Panc1 (cell line): ENCODE data around the gene MNAT1. TPM values are rescaled to one million over a fixed set of nuclear protein-coding genes. Genes with fewer than 3 reads are reported as not detected.

Source experiments
- ATAC-seq: fragments of 200-7000 bp; cut with Tn5 transposase; 2 replicates; pipeline ENCODE4 v1.9.1; 2020; ENCODE audit warnings: mild to moderate bottlenecking, moderate library complexity
- BruUV-seq: library from RNA; stranded (reverse); fragments of 400-500 nt; replicated peaks from 2 replicates; lab custom pipeline; 2021; lab: Mats Ljungman, UMichigan
- CTCF ChIA-PET: fragments of 300-600 bp; sonication (Branson Sonifier 250); formaldehyde crosslinking; loops from one replicate; lab custom pipeline; 2022; ENCODE audit warnings: antibody characterized with exemption; lab: Charles Lee
- POLR2A ChIA-PET: fragments of 300-600 bp; sonication (Branson Sonifier 250); formaldehyde crosslinking; loops from one replicate; lab custom pipeline; 2022; ENCODE audit warnings: antibody characterized with exemption; lab: Charles Lee
- DNase-seq: peaks from one replicate; pipeline ENCODE4 v3.0.0-alpha.2; 2010; ENCODE audit warnings: low read depth, low spot score
- H3K27ac ChIP-seq: 2 replicates; pipeline ENCODE4 v1.5.1; 2011; ENCODE audit warnings: mild to moderate bottlenecking, low read length, inconsistent platforms
- H3K27me3 ChIP-seq: fragments of 200-500 bp; sonication (Bioruptor generic); 2 replicates; pipeline ENCODE4 v1.6.0; 2014; ENCODE audit warnings: low read length, inconsistent platforms; ENCODE audit not compliant: control insufficient read depth, insufficient read depth
- H3K36me3 ChIP-seq: fragments of 200-500 bp; sonication (Bioruptor generic); 2 replicates; pipeline ENCODE4 v1.5.1; 2014; ENCODE audit warnings: inconsistent platforms, mild to moderate bottlenecking, low read length, moderate library complexity; ENCODE audit not compliant: control insufficient read depth, insufficient read depth
- H3K4me1 ChIP-seq: 2 replicates; pipeline ENCODE4 v1.5.1; 2011; ENCODE audit warnings: inconsistent platforms, mild to moderate bottlenecking, low read length, moderate library complexity; ENCODE audit not compliant: control insufficient read depth, insufficient read depth
- H3K4me3 ChIP-seq, 2 experiments: 2 replicates each; pipeline ENCODE4 v1.5.1; 2011 to 2012; ENCODE audit warnings: low read depth in 2 of 2, low read length in 2 of 2, mild to moderate bottlenecking in 2 of 2, inconsistent platforms in 1 of 2, moderate library complexity in 1 of 2
- H3K9me3 ChIP-seq: fragments of 200-500 bp; sonication (Bioruptor generic); 2 replicates; pipeline ENCODE4 v1.5.1; 2014; ENCODE audit warnings: low read depth, mild to moderate bottlenecking, inconsistent platforms, low read length, moderate library complexity; ENCODE audit not compliant: control insufficient read depth, insufficient read depth
- CTCF ChIP-seq: fragments of 450-650 bp; IDR thresholded peaks from 2 replicates; pipeline ENCODE4 v1.5.1; 2017; ENCODE audit warnings: mild to moderate bottlenecking
- POLR2AphosphoS5 ChIP-seq: IDR thresholded peaks from 2 replicates; pipeline ENCODE4 v1.6.1; 2012; ENCODE audit warnings: mild to moderate bottlenecking, low read depth, low read length, moderate library complexity
- REST ChIP-seq, 2 experiments: IDR thresholded peaks; 2 replicates each; pipeline ENCODE4 v1.6.1; 2011 to 2012; ENCODE audit warnings: low read depth in 2 of 2, control low read depth in 1 of 2, low read length in 1 of 2, mild to moderate bottlenecking in 1 of 2, moderate library complexity in 1 of 2; ENCODE audit not compliant: insufficient read depth in 1 of 2
- SIN3A ChIP-seq: IDR thresholded peaks from 2 replicates; pipeline ENCODE4 v1.6.1; 2012; ENCODE audit warnings: low read depth, mild to moderate bottlenecking, low read length, moderate library complexity, borderline replicate concordance; ENCODE audit not compliant: insufficient read depth
- TCF7L2 ChIP-seq: IDR thresholded peaks from 2 replicates; pipeline ENCODE4 v1.6.1; 2011; ENCODE audit warnings: mild to moderate bottlenecking, low read depth, low read length, inconsistent platforms
- in situ Hi-C: cut with HindIII; loops from 2 replicates; pipeline ENCODE4 v1.10.0; 2016; ENCODE audit warnings: low sequenced_read_pairs, low pct_unique_long_range_greater_than_20kb
- intact Hi-C: fragments of 100-400 bp; cut with micrococcal nuclease; formaldehyde crosslinking; loops from one replicate; pipeline ENCODE4 v1.10.0; 2022; ENCODE audit not compliant: unreplicated experiment
- total RNA-seq: library from RNA; stranded (reverse); gene quantifications from one replicate; pipeline ENCODE4 v1.2.1, GENCODE V29; 2021; ENCODE audit not compliant: unreplicated experiment

MNAT1 gene
- total RNA-seq, 1 experiment from 2014 or later = 29.4 TPM

- BruUV-seq = no TSS peak
- DNase-seq (no peak), ATAC-seq (no peak)
- Histone ChIP-seq H3K9me3 (no peaks in the 10 kb centered on the region), H3K27me3 (no peaks in the 10 kb centered on the region), H3K27ac (no peak overlapping the region), H3K4me1 (no peaks in the 10 kb centered on the region), H3K36me3 (peaks cover 1% of the 10 kb centered on the region; the same call in 1 of the 2 replicates), H3K4me3 (no peak overlapping the region)
- ChIA-PET POLR2A (no interaction called here), CTCF (no interaction called here)
- TF ChIP-seq TCF7L2 = no peak
- no peak for TF ChIP-seq POLR2AphosphoS5
- no peak for TF ChIP-seq CTCF
- TF ChIP-seq REST (IDR thresholded peaks at IDR 0.05; ENCODE audit: insufficient read depth in 1 of 2, low read depth in 2 of 2, low read length in 1 of 2) = no peak
- TF ChIP-seq SIN3A = no peak
- intact Hi-C loops (no loop called here), in situ Hi-C loops (no loop called here)
These were observed 235.6 kb downstream of the MNAT1 start for GRCh38 chr14:60970146-60970545.

GRCh38 chr14:60971271-60971670, 236.7 kb downstream of the MNAT1 start:
- TF ChIP-seq REST (IDR thresholded peaks at IDR 0.05; ENCODE audit: insufficient read depth in 1 of 2, low read depth in 2 of 2, low read length in 1 of 2) = no peak
- TF ChIP-seq SIN3A = no peak
- TF ChIP-seq POLR2AphosphoS5 = no peak
- TF ChIP-seq CTCF = no peak
- Histone ChIP-seq H3K36me3 (peaks cover 5% of the 10 kb centered on the region; the same call in 1 of the 2 replicates), H3K4me1 (no peaks in the 10 kb centered on the region), H3K9me3 (no peaks in the 10 kb centered on the region), H3K27ac (no peak overlapping the region), H3K27me3 (no peaks in the 10 kb centered on the region), H3K4me3 (no peak overlapping the region)
- ChIA-PET CTCF (no interaction called here), POLR2A (no interaction called here)
- no TSS peak for BruUV-seq
- DNase-seq (no peak), ATAC-seq (no peak)
- in situ Hi-C loops (no loop called here), intact Hi-C loops (no loop called here)
